Activated CD4-positive, alpha-beta T cell treated with anti-CD3 and anti-CD28 coated beads for 1 hour (primary cell): Measurements from ENCODE around the gene JOSD1.

ENCODE experiments used
- DNase-seq: peaks from one replicate; pipeline ENCODE4 v3.0.0-alpha.2; 2020

Gene JOSD1

GRCh38 chr22:38732251-38732815 lies 31.6 kb upstream of the JOSD1 start:
- no peak for DNase-seq

DNA sequence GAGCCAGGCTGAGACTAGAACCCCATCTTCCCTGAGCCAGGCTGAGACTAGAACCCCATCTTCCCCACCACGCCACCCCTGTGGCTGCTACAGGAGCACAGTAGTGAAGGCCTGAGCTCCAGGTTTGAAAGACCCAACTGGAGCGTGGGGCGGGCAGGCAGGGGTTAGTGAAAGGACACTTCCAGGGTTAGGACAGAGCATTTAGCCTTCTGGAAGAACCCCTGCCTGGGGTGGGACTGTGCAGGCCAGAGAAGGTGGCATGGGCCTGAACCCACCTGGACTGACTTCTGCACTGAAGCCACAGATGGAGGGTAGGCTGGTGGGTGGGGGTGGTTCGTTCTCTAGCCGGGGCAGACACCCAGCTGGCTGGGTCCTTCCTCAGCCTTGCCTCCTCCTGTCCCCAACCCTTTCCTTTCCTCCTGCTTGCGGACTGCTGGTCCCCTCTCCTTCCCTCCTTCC lies 31.0 kb upstream of the JOSD1 start:
- DNase-seq = no peak

- no peak for DNase-seq
Observed at GRCh38 chr22:38730411-38730871, 29.7 kb upstream of the JOSD1 start.

DNA sequence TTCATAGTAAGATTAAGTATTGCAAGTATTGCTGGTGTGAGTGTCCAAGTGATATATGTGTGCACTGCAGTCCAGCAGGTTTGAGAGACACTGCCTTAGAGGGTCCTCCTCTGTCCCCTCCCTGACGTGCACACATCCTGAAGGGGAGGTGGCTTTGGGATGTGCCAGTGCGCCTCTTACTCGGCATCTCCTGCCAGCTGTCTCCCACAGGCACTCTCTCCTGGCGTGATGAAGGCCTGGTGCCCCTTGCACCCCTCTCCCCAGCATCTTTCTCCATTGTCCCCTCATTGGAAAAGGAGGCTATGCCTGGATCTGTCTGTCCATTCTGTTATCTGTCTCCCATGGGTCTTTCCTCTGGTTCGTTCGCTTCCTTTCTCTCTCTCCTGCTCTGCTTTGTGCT lies 29.2 kb upstream of the JOSD1 start:
- no peak for DNase-seq

GRCh38 chr22:38728871-38729796 lies 28.4 kb upstream of the JOSD1 start:
- no peak for DNase-seq

DNA sequence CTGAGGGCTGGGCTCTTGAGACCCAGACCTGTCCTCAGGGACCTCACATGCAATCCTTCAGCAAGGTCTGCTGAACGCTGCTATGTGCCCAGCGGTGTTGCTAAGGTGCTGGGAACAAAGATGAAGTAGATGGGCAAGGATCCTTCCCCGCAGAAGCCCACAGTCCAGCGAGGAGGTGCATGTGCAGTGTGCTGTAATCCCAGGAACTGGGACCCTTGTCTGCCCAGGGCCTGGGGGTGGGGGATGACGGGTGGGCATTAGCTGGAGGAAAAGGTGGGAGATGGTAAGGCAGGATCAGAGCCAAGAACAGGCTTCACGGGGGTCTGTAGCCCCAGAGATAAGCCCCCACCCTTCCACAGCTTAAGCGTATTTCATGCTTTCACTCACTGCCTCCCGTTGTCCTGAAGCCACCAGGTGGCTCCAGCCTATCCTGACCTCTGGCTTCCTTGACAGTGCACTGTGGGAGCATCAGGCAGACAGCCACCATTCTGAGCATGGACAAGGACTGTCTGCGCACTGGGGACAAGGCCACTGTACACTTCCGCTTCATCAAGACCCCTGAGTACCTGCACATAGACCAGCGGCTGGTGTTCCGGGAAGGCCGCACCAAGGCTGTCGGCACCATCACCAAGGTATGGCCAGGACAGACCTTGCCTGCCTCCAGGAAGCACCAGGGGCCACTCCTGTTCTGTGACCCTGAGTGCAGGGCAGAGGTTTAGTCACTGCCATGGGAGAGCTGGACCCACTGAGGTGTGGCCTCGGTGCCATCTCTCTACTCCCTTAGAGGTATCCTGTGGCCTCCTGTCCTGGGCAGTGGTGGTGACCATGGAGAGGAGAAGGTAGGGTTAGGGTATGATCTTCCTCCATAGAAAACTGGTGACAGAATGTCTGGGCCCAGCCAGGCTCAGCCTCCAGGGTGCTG lies 27.0 kb upstream of the JOSD1 start:
- no peak for DNase-seq

GRCh38 chr22:38727123-38727522 lies 26.4 kb upstream of the JOSD1 start:
- DNase-seq = no peak

DNA sequence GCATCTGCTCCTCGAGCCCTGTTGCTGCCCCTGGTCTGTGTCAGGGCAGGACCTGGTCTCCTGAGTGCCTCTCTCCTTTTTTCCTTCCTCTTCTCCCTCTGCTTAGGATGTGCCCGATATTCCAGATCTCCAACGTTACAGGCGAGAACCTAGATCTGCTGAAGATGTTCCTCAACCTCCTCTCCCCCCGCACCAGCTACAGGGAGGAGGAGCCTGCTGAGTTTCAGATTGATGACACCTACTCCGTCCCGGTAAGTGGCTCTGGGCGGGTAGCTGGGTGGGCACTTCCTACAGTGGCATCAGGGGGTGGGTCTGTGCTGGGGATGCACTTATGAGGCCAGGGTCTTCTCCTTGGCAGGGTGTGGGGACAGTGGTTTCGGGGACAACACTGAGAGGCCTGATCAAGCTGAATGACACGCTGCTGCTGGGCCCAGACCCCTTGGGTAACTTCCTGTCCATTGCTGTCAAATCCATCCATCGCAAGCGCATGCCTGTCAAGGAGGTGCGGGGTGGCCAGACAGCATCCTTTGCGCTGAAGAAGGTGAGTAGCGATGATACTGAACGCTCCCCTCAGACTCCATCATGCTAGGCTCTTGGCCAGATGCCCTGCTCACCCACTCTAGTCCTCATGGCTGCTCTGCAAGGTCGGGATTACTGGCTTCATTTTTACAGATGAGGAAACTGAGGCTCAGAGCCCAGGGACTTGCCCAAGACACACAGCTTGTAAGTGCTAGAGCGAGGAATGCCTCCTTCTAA lies 25.3 kb upstream of the JOSD1 start:
- no peak for DNase-seq

GRCh38 chr22:38724926-38725571 lies 24.3 kb upstream of the JOSD1 start:
- DNase-seq = no peak

- DNase-seq = no peak
Observed at GRCh38 chr22:38724176-38724575, 23.4 kb upstream of the JOSD1 start.

DNA sequence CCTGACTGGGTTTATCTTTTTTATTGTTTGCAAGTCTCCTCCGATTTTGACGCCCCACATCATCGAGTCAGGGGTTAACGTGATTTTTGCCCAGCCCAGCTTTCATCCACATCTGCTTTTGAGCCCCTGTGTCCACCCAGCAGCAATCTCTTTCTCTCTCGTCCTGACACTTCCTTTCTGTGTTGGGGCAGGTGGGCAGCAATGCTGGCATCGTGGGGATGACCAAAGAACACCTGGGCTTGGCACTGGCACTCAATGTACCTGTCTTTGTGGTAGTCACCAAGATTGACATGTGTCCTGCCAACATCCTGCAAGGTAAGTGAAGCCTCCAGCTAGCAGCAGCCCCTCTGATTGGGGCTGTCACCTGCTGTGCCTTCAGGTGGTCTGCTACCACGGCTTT lies 20.8 kb upstream of the JOSD1 start:
- DNase-seq = no peak

- no peak for DNase-seq
Observed at GRCh38 chr22:38720350-38720749, 19.6 kb upstream of the JOSD1 start.

DNA sequence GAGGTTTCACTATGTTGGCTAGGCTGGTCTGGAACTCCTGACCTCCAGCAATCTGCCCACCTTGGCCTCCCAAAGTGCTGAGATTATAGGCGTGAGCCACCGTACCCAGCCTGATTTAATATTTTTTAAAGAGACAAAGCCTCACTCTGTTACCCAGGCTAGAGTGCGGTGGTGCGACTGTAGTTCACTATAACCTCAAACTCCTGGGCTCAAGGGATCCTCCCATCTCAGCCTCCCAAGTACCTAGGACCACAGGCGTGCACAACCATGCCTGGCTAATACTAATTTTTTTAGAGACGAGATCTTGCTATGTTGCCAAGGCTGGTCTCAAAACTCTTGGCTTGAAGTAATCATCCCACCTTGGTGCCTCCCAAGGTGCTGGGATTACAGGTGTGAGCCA lies 18.5 kb upstream of the JOSD1 start:
- no peak for DNase-seq

GRCh38 chr22:38718414-38718813 lies 17.7 kb upstream of the JOSD1 start:
- DNase-seq = no peak

DNA sequence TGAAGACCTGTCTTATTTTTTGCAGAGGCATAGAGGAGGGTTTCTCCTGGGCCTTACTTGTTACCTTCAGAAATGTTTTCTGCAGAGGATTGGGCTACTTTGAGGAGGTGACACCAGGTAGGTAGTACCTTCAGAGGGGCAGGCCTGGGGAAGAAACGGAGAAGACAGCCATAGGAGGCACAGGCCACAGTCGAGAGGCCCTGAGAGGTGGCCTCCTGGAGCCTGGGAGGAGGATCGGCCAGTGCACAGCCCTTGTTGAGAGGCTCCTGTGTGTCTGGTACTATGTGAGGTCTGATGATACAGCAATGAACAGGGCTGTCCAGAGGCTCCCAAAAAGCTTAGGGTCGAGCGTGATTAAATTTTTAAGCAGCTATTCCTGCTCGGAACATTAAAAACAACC lies 16.5 kb upstream of the JOSD1 start:
- no peak for DNase-seq

- DNase-seq = no peak
Observed at GRCh38 chr22:38716826-38717225, 16.1 kb upstream of the JOSD1 start.

GRCh38 chr22:38716271-38716670 lies 15.5 kb upstream of the JOSD1 start:
- DNase-seq = no peak

DNA sequence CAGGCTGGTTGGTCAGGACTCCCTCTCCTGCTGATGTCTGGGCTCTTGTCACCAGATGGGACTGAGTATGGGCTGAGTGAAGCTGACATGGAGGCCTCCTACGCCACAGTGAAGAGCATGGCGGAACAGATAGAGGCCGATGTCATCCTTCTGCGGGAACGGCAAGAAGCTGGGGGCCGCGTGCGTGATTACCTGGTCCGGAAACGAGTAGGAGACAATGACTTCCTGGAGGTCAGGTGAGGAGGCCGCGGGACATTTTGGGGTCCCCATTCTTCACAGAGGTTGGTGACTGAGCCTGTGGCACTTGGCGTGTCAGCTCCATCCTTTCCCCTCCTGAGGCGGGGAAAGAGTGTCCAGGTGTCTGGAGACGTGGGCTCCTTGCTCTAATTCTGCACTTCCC lies 15.1 kb upstream of the JOSD1 start:
- no peak for DNase-seq

GRCh38 chr22:38715176-38715764 lies 14.5 kb upstream of the JOSD1 start:
- no peak for DNase-seq

GRCh38 chr22:38713921-38714320 lies 13.2 kb upstream of the JOSD1 start:
- DNase-seq = no peak

- no peak for DNase-seq
Observed at GRCh38 chr22:38712486-38713207, 11.9 kb upstream of the JOSD1 start.
